HCT116 (cell line): ENCODE measurements around the gene SEC22C. TPM values are rescaled to one million over a fixed set of nuclear protein-coding genes. Genes with fewer than 3 reads are reported as not detected.

ENCODE experiments used
- ATAC-seq: fragments of 200-7000 bp; cut with Tn5 transposase; 2 replicates; pipeline ENCODE4 v1.9.1; 2020; ENCODE audit warnings: mild to moderate bottlenecking, moderate library complexity
- BruUV-seq: library from RNA; stranded (reverse); fragments of 400-500 nt; replicated peaks from 2 replicates; lab custom pipeline; 2021; lab: Mats Ljungman, UMichigan
- CTCF ChIA-PET: fragments of 300-600 bp; sonication (Branson Sonifier 250); formaldehyde crosslinking; loops from one replicate; lab custom pipeline; 2021; ENCODE audit warnings: antibody characterized with exemption; lab: Charles Lee
- POLR2A ChIA-PET: fragments of 300-600, 350-600 bp; sonication (Branson Sonifier 250); formaldehyde crosslinking; loops from one replicate; lab custom pipeline; 2021; ENCODE audit warnings: antibody characterized with exemption; lab: Charles Lee
- RAD21 ChIA-PET, 2 experiments: fragments of 300-600 bp; sonication (Branson Sonifier 250); formaldehyde crosslinking; loops; one replicate each; lab custom pipeline; 2023; ENCODE audit warnings: low total read pairs in 2 of 2; ENCODE audit not compliant: uncharacterized antibody in 2 of 2, unreplicated experiment in 2 of 2, low non-redundant PET in 1 of 2; lab: Charles Lee
- DNase-seq: peaks from one replicate; pipeline ENCODE4 v3.0.0-alpha.2; 2010; ENCODE audit warnings: low read depth, low spot score
- H2AFZ ChIP-seq: fragments of 200-600 bp; shearing (Covaris generic), sonication (generic); 2 replicates; pipeline ENCODE4 v1.6.1; 2017; ENCODE audit warnings: low read depth, mixed run types, mixed read lengths, antibody characterized with exemption, low read length; ENCODE audit not compliant: poor library complexity, severe bottlenecking
- H3K27ac ChIP-seq: 2 replicates; pipeline ENCODE4 v1.5.1; 2012; ENCODE audit warnings: low read depth, low read length
- H3K27me3 ChIP-seq: fragments of 200-600 bp; sonication (generic); 2 replicates; pipeline ENCODE4 v1.6.1; 2016; ENCODE audit warnings: mixed run types, low read length, mixed read lengths; ENCODE audit not compliant: insufficient read depth
- H3K36me3 ChIP-seq, 2 experiments: fragments of 200-500 bp in 1 of 2; fragments of 200-600 bp in 1 of 2; sonication (Bioruptor generic) in 1 of 2; sonication (generic) in 1 of 2; 2 replicates each; pipeline versions ENCODE4 v1.5.1 to v1.6.1; 2014 to 2016; ENCODE audit warnings: low read length in 2 of 2, inconsistent platforms in 1 of 2, mixed read lengths in 1 of 2, mixed run types in 1 of 2; ENCODE audit not compliant: insufficient read depth in 2 of 2, control insufficient read depth in 1 of 2
- H3K4me1 ChIP-seq, 2 experiments: fragments of 200-600 bp in 1 of 2; sonication (generic) in 1 of 2; 2 replicates each; pipeline versions ENCODE4 v1.5.1 to v1.6.1; 2012 to 2017; ENCODE audit warnings: low read length in 2 of 2, inconsistent platforms in 1 of 2, mild to moderate bottlenecking in 1 of 2, mixed read lengths in 1 of 2, mixed run types in 1 of 2, moderate library complexity in 1 of 2; ENCODE audit not compliant: insufficient read depth in 2 of 2, control insufficient read depth in 1 of 2
- H3K4me2 ChIP-seq: fragments of 200-600 bp; sonication (generic); 2 replicates; pipeline ENCODE4 v1.6.1; 2017; ENCODE audit warnings: mixed run types, low read length, mixed read lengths
- H3K4me3 ChIP-seq, 2 experiments: fragments of 200-600 bp in 1 of 2; sonication (generic) in 1 of 2; replicated peaks in 1 of 2; 2 replicates each; pipeline ENCODE4 v1.5.1; 2011 to 2016; ENCODE audit warnings: low read length in 2 of 2, control low read depth in 1 of 2, low read depth in 1 of 2, mild to moderate bottlenecking in 1 of 2, mixed read lengths in 1 of 2, mixed run types in 1 of 2
- H3K79me2 ChIP-seq: fragments of 200-600 bp; sonication (generic); 2 replicates; pipeline ENCODE4 v1.6.1; 2017; ENCODE audit warnings: mild to moderate bottlenecking, mixed run types, low read length, moderate library complexity, mixed read lengths; ENCODE audit not compliant: insufficient read depth
- H3K9ac ChIP-seq: fragments of 200-600 bp; sonication (generic); 2 replicates; pipeline ENCODE4 v1.6.1; 2016; ENCODE audit warnings: low read length, mixed read lengths
- H3K9me2 ChIP-seq: fragments of 200-600 bp; sonication (generic), shearing (Covaris generic); 2 replicates; pipeline ENCODE4 v1.6.1; 2017; ENCODE audit warnings: mixed run types, mild to moderate bottlenecking, moderate library complexity; ENCODE audit not compliant: insufficient read depth
- H3K9me3 ChIP-seq, 2 experiments: fragments of 200-500 bp in 1 of 2; fragments of 200-600 bp in 1 of 2; sonication (Bioruptor generic) in 1 of 2; sonication (generic) in 1 of 2; 2 replicates each; pipeline ENCODE4 v1.6.1; 2014 to 2017; ENCODE audit warnings: low read length in 2 of 2, mixed read lengths in 2 of 2, inconsistent platforms in 1 of 2, low read depth in 1 of 2, mild to moderate bottlenecking in 1 of 2, mixed run types in 1 of 2, moderate library complexity in 1 of 2; ENCODE audit not compliant: control insufficient read depth in 1 of 2, insufficient read depth in 1 of 2
- H4K20me1 ChIP-seq: fragments of 200-600 bp; sonication (generic), shearing (Covaris generic); 2 replicates; pipeline ENCODE4 v1.6.1; 2017; ENCODE audit warnings: mixed run types, mild to moderate bottlenecking, moderate library complexity; ENCODE audit not compliant: insufficient read depth
- EZH2 ChIP-seq: fragments of 200-600 bp; sonication (generic); IDR thresholded peaks from 2 replicates; pipeline ENCODE4 v1.6.1; 2017; ENCODE audit warnings: antibody characterized with exemption, mixed run types
- FOSL1 ChIP-seq: IDR thresholded peaks from 2 replicates; pipeline ENCODE4 v1.6.1; 2012; ENCODE audit warnings: low read depth
- POLR2AphosphoS5 ChIP-seq: IDR thresholded peaks from 2 replicates; pipeline ENCODE4 v1.6.1; 2011; ENCODE audit warnings: mild to moderate bottlenecking, low read depth, low read length, moderate library complexity
- ZNF274 ChIP-seq: fragments of 200-500 bp; sonication (Bioruptor generic); IDR thresholded peaks from 2 replicates; pipeline ENCODE4 v1.6.1; 2014; ENCODE audit warnings: mild to moderate bottlenecking, low read depth, low read length, inconsistent platforms
- intact Hi-C: fragments of 100-400 bp; cut with micrococcal nuclease; formaldehyde crosslinking; loops from 2 replicates; pipeline ENCODE4 v1.10.0; 2022
- total RNA-seq: library from RNA; stranded (reverse); gene quantifications from one replicate; pipeline ENCODE4 v1.2.1, GENCODE V29; 2021; ENCODE audit not compliant: unreplicated experiment
- TF ChIP-seq, protein P1 (sequence below): IDR thresholded peaks from 2 replicates; pipeline ENCODE4 v1.6.1; 2012
- TF ChIP-seq, protein P2 (sequence below): IDR thresholded peaks from 2 replicates; pipeline ENCODE4 v1.6.1; 2012; ENCODE audit warnings: low read depth
- TF ChIP-seq, protein P3 (sequence below), 3 experiments: fragments of 200-600 bp in 1 of 3; sonication (generic) in 1 of 3; IDR thresholded peaks in 2 of 3; conservative IDR thresholded peaks in 1 of 3; 2 replicates each; pipeline ENCODE4 v1.5.1; 2012 to 2017; ENCODE audit warnings: low read depth in 2 of 3, low read length in 2 of 3, antibody characterized with exemption in 1 of 3, borderline replicate concordance in 1 of 3, control low read depth in 1 of 3, mild to moderate bottlenecking in 1 of 3, mixed read lengths in 1 of 3, mixed run types in 1 of 3, moderate library complexity in 1 of 3; ENCODE audit not compliant: insufficient read depth in 1 of 3

Gene SEC22C
- total RNA-seq, 1 experiment from 2014 or later, result 43.4 TPM

DNA sequence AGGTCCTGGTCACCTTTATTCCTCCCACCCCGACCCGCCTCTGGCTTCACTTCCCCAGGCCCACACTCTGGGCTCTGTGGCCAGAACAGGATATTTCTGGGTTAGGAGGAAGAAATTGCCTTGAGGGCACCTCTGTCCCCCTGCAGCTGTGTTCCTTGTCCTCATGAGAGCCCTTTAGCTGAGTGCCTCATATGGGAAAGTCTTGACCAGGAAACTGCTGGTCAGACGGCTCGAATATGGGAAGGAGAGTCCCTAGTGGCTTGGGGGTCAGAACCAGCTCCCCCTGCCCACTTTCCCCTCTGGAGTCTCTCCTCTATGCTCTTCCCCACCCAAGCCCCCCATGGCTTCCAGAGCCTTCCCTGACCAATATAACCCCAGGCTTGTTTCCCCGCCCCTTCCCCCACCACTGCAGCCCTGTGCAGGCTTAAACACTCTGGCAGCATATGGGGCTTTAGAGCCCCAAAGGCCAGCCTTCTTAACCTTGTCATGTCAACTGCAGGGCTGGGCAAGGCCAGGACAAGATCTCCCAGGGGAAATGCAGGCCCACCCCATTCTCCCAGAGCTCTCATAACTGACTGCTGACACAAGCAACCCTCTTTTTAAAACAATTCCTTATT, 36.4 kb downstream of the SEC22C start:
- RAD21 ChIA-PET, result no interaction called here
- Histone ChIP-seq H3K36me3 (peaks cover 3 to 4% of the 10 kb centered on the region in 2 experiments; a peak in 1 of 4 replicates), H3K9me2 (no peaks in the 10 kb centered on the region), H3K79me2 (no peaks in the 10 kb centered on the region), H3K27ac (no peak overlapping the region), H3K9me3 (no peaks in the 10 kb centered on the region), H2AFZ (no peak overlapping the region), H3K4me1 (no peaks in the 10 kb centered on the region), H4K20me1 (no peaks in the 10 kb centered on the region), H3K4me3 (no peak overlapping the region), H3K4me2 (no peak overlapping the region), H3K27me3 (no peaks in the 10 kb centered on the region), H3K9ac (no peak overlapping the region)
- intact Hi-C loops, result loop anchor here (5.0 to 10.0 kb wide), 3 partner anchors 103 to 428 kb away; no protein-coding TSS in a partner anchor
- POLR2A ChIA-PET, result no interaction called here
- DNase-seq, result no peak
- CTCF ChIA-PET, result interaction anchor here (0.8 to 1.5 kb wide), 4 partner anchors 9 to 298 kb away, joined by 3 to 5 read pairs (median 4); no protein-coding TSS in a partner anchor
- BruUV-seq, result no TSS peak
- no peak for ATAC-seq
- TF ChIP-seq, protein P1, sequence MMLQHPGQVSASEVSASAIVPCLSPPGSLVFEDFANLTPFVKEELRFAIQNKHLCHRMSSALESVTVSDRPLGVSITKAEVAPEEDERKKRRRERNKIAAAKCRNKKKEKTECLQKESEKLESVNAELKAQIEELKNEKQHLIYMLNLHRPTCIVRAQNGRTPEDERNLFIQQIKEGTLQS, result no peak
- TF ChIP-seq POLR2AphosphoS5 (no peak), ZNF274 (no peak), EZH2 (no peak), FOSL1 (no peak)
- TF ChIP-seq, protein P2, sequence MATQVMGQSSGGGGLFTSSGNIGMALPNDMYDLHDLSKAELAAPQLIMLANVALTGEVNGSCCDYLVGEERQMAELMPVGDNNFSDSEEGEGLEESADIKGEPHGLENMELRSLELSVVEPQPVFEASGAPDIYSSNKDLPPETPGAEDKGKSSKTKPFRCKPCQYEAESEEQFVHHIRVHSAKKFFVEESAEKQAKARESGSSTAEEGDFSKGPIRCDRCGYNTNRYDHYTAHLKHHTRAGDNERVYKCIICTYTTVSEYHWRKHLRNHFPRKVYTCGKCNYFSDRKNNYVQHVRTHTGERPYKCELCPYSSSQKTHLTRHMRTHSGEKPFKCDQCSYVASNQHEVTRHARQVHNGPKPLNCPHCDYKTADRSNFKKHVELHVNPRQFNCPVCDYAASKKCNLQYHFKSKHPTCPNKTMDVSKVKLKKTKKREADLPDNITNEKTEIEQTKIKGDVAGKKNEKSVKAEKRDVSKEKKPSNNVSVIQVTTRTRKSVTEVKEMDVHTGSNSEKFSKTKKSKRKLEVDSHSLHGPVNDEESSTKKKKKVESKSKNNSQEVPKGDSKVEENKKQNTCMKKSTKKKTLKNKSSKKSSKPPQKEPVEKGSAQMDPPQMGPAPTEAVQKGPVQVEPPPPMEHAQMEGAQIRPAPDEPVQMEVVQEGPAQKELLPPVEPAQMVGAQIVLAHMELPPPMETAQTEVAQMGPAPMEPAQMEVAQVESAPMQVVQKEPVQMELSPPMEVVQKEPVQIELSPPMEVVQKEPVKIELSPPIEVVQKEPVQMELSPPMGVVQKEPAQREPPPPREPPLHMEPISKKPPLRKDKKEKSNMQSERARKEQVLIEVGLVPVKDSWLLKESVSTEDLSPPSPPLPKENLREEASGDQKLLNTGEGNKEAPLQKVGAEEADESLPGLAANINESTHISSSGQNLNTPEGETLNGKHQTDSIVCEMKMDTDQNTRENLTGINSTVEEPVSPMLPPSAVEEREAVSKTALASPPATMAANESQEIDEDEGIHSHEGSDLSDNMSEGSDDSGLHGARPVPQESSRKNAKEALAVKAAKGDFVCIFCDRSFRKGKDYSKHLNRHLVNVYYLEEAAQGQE, result no peak
- TF ChIP-seq, protein P3, sequence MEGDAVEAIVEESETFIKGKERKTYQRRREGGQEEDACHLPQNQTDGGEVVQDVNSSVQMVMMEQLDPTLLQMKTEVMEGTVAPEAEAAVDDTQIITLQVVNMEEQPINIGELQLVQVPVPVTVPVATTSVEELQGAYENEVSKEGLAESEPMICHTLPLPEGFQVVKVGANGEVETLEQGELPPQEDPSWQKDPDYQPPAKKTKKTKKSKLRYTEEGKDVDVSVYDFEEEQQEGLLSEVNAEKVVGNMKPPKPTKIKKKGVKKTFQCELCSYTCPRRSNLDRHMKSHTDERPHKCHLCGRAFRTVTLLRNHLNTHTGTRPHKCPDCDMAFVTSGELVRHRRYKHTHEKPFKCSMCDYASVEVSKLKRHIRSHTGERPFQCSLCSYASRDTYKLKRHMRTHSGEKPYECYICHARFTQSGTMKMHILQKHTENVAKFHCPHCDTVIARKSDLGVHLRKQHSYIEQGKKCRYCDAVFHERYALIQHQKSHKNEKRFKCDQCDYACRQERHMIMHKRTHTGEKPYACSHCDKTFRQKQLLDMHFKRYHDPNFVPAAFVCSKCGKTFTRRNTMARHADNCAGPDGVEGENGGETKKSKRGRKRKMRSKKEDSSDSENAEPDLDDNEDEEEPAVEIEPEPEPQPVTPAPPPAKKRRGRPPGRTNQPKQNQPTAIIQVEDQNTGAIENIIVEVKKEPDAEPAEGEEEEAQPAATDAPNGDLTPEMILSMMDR (IDR thresholded peaks at IDR 0.05 in 2 of 3, conservative IDR thresholded peaks at IDR 0.05 in 1 of 3; ENCODE audit: borderline replicate concordance in 1 of 3, insufficient read depth in 1 of 3, low read depth in 2 of 3, low read length in 2 of 3), result no peak
